Chondrocyte (in vitro differentiated cells): ENCODE results near the gene CXXC5. TPM values are rescaled to one million over a fixed set of nuclear protein-coding genes. Genes with fewer than 3 reads are reported as not detected.

ENCODE experiments used
- DNase-seq: peaks from one replicate; pipeline ENCODE4 v3.0.0; 2021; ENCODE audit warnings: mixed read lengths, low spot score
- H3K27ac Mint-ChIP-seq: one replicate; pipeline ENCODE4 v1.8.0; 2021; ENCODE audit warnings: mild to moderate bottlenecking, moderate library complexity, mixed read lengths; ENCODE audit not compliant: unreplicated experiment
- H3K27me3 Mint-ChIP-seq: 2 replicates; pipeline ENCODE4 v1.8.0; 2021; ENCODE audit warnings: low read depth, mixed read lengths
- H3K36me3 Mint-ChIP-seq: 2 replicates; pipeline ENCODE4 v1.8.0; 2021; ENCODE audit warnings: low read depth, mixed read lengths
- H3K4me1 Mint-ChIP-seq: 2 replicates; pipeline ENCODE4 v1.8.0; 2021; ENCODE audit warnings: low read depth, mild to moderate bottlenecking, mixed read lengths
- H3K4me3 Mint-ChIP-seq: one replicate; pipeline ENCODE4 v1.8.0; 2021; ENCODE audit warnings: mild to moderate bottlenecking, moderate library complexity, mixed read lengths; ENCODE audit not compliant: unreplicated experiment
- H3K9me3 Mint-ChIP-seq: 2 replicates; pipeline ENCODE4 v1.8.0; 2021; ENCODE audit warnings: low read depth, mixed read lengths
- CTCF ChIP-seq: fragments of 200-600 bp; sonication (generic); IDR thresholded peaks from 2 replicates; pipeline ENCODE4 v1.5.0; 2021; ENCODE audit warnings: antibody characterized with exemption, mild to moderate bottlenecking, moderate library complexity
- total RNA-seq: library from RNA; stranded (reverse); gene quantifications from 3 replicates; pipeline ENCODE4 v1.2.1, GENCODE V29; 2021

Gene CXXC5
- total RNA-seq, 1 donor from 2014 or later: 144 TPM

GRCh38 chr5:139646912-139647505, 1.1 kb upstream of the CXXC5 start:
- peak overlapping the region; percentile 74 for H3K4me3 Mint-ChIP-seq
- peaks cover 5% of the 10 kb centered on the region for H3K36me3 Mint-ChIP-seq
- H3K9me3 Mint-ChIP-seq: no peaks in the 10 kb centered on the region
- H3K27ac Mint-ChIP-seq: no peak overlapping the region
- peaks cover 22% of the 10 kb centered on the region for H3K4me1 Mint-ChIP-seq
- no peak for TF ChIP-seq CTCF
- peak; percentile 83 for DNase-seq
- no peaks in the 10 kb centered on the region for H3K27me3 Mint-ChIP-seq

GRCh38 chr5:139647506-139648204, 494 bp upstream of the CXXC5 start:
- Mint-ChIP-seq H3K36me3 (peaks cover 5% of the 10 kb centered on the region), H3K27me3 (no peaks in the 10 kb centered on the region), H3K9me3 (no peaks in the 10 kb centered on the region), H3K27ac (peak overlapping the region; percentile 32), H3K4me1 (peaks cover 28% of the 10 kb centered on the region), H3K4me3 (peak overlapping the region; percentile 74)
- DNase-seq: peak; percentile 47
- TF ChIP-seq CTCF: no peak

- TF ChIP-seq CTCF: no peak
- peaks cover 5% of the 10 kb centered on the region for H3K36me3 Mint-ChIP-seq
- peak overlapping the region; percentile 99 for H3K4me3 Mint-ChIP-seq
- H3K9me3 Mint-ChIP-seq: no peaks in the 10 kb centered on the region
- no peaks in the 10 kb centered on the region for H3K27me3 Mint-ChIP-seq
- H3K27ac Mint-ChIP-seq: peak overlapping the region; percentile 99
- peak; percentile 86 for DNase-seq
- H3K4me1 Mint-ChIP-seq: peaks cover 42% of the 10 kb centered on the region
Measured at GRCh38 chr5:139649082-139649991, 1.2 kb downstream of the CXXC5 start.

GRCh38 chr5:139650031-139650688, 2.0 kb downstream of the CXXC5 start:
- Mint-ChIP-seq H3K9me3 (no peaks in the 10 kb centered on the region), H3K4me1 (peaks cover 50% of the 10 kb centered on the region), H3K27ac (peak overlapping the region; percentile 99), H3K36me3 (peaks cover 5% of the 10 kb centered on the region), H3K4me3 (peak overlapping the region; percentile 99), H3K27me3 (no peaks in the 10 kb centered on the region)
- DNase-seq: peak; percentile 74
- peak; percentile 68 for TF ChIP-seq CTCF

GRCh38 chr5:139650689-139651042, 2.5 kb downstream of the CXXC5 start:
- peaks cover 5% of the 10 kb centered on the region for H3K36me3 Mint-ChIP-seq
- no peaks in the 10 kb centered on the region for H3K9me3 Mint-ChIP-seq
- peak overlapping the region; percentile 99 for H3K4me3 Mint-ChIP-seq
- TF ChIP-seq CTCF: no peak
- H3K27me3 Mint-ChIP-seq: no peaks in the 10 kb centered on the region
- peak overlapping the region; percentile 99 for H3K27ac Mint-ChIP-seq
- DNase-seq: no peak
- H3K4me1 Mint-ChIP-seq: peaks cover 55% of the 10 kb centered on the region
